ENCODE data around the gene PIAS4. TPM values are rescaled to one million over a fixed set of nuclear protein-coding genes. Genes with fewer than 3 reads are reported as not detected.

The PIAS4 gene
- total RNA-seq, 5 donors from 2014 or later (not counting 1 experiment from before 2014, with no cell fraction given), result 21.8 to 42.6 (median 31.4) TPM

Other genes with a start within 250 kb of the PIAS4 start
- gene APBA3, start 246.0 kb upstream of the PIAS4 start, total RNA-seq, result 10 to 100 TPM; 57.3 to 99.0 (median 78.2) TPM
- 10 to 100 TPM; 46.9 to 77.8 (median 52.2) TPM for gene MRPL54, start 245.1 kb upstream of the PIAS4 start, total RNA-seq
- not detected for gene RAX2, start 235.5 kb upstream of the PIAS4 start, total RNA-seq
- gene MATK, start 221.4 kb upstream of the PIAS4 start, total RNA-seq, result 10 to 100 TPM in 4 of 5 donors, 1 to 10 TPM in 1; 9.2 to 41.4 (median 20.6) TPM
- gene ZFR2, start 138.7 kb upstream of the PIAS4 start, total RNA-seq, result 1 to 10 TPM in 3 of 5 donors, under 1 TPM in 2; 0.56 to 1.8 (median 1.4) TPM
- under 1 TPM in 1 of 5 donors, not detected in 4; 0.03 TPM for gene ATCAY, start 127.1 kb upstream of the PIAS4 start, total RNA-seq
- gene NMRK2, start 74.7 kb upstream of the PIAS4 start, total RNA-seq, result not detected
- gene DAPK3, start 36.6 kb upstream of the PIAS4 start, total RNA-seq, result 10 to 100 TPM; 30.3 to 51.2 (median 44.9) TPM
- 1,000 to 10,000 TPM; 2,379 to 2,775 (median 2,439) TPM for gene EEF2, start 22.3 kb upstream of the PIAS4 start, total RNA-seq
- gene ZBTB7A, start 59.2 kb downstream of the PIAS4 start, total RNA-seq, result 10 to 100 TPM; 43.6 to 85.7 (median 81.8) TPM
- 100 to 1,000 TPM; 101 to 152 (median 141) TPM for gene MAP2K2, start 116.4 kb downstream of the PIAS4 start, total RNA-seq
- under 1 TPM in 1 of 5 donors, not detected in 4; 0.16 TPM for gene CREB3L3, start 145.9 kb downstream of the PIAS4 start, total RNA-seq
- 10 to 100 TPM; 19.9 to 35.7 (median 30.0) TPM for gene SIRT6, start 174.8 kb downstream of the PIAS4 start, total RNA-seq
- gene ANKRD24, start 175.0 kb downstream of the PIAS4 start, total RNA-seq, result 1 to 10 TPM in 3 of 5 donors, under 1 TPM in 2; 0.79 to 2.2 (median 1.3) TPM
- under 1 TPM in 3 of 5 donors, not detected in 2; 0.38 to 0.92 (median 0.79) TPM for gene EBI3, start 221.8 kb downstream of the PIAS4 start, total RNA-seq
- 10 to 100 TPM; 28.4 to 37.4 (median 35.2) TPM for gene YJU2, start 239.3 kb downstream of the PIAS4 start, total RNA-seq

Data from T-cell (primary cell).